NCI-H128 (cell line): Measurements from ENCODE around the gene CDIPT.

Experiments used
- DNase-seq: peaks from one replicate; lab custom pipeline; 2025; ENCODE audit not compliant: unreplicated experiment; lab: John Stamatoyannopoulos, UW

Gene CDIPT

GRCh38 chr16:29860218-29860617 lies 2.8 kb downstream of the CDIPT start:
- no peak for DNase-seq

GRCh38 chr16:29858974-29859373 lies 4.1 kb downstream of the CDIPT start:
- no peak for DNase-seq

- no peak for DNase-seq
Observed at GRCh38 chr16:29858149-29858849, 4.7 kb downstream of the CDIPT start.

- no peak for DNase-seq
Observed at GRCh38 chr16:29857133-29857760, 5.8 kb downstream of the CDIPT start.

GRCh38 chr16:29854520-29855100 lies 8.4 kb downstream of the CDIPT start:
- DNase-seq = no peak

GRCh38 chr16:29852654-29853053 lies 10.4 kb downstream of the CDIPT start:
- no peak for DNase-seq

GRCh38 chr16:29850998-29851397 lies 12.0 kb downstream of the CDIPT start:
- no peak for DNase-seq

GRCh38 chr16:29849505-29849904 lies 13.5 kb downstream of the CDIPT start:
- no peak for DNase-seq

- DNase-seq = no peak
Observed at GRCh38 chr16:29848420-29849297, 14.4 kb downstream of the CDIPT start.

- DNase-seq = no peak
Observed at GRCh38 chr16:29845656-29846055, 17.4 kb downstream of the CDIPT start.

GRCh38 chr16:29844575-29845331 lies 18.3 kb downstream of the CDIPT start:
- DNase-seq = no peak

GRCh38 chr16:29843931-29844330 lies 19.1 kb downstream of the CDIPT start:
- DNase-seq = no peak

GRCh38 chr16:29842732-29843346 lies 20.2 kb downstream of the CDIPT start:
- DNase-seq = no peak

GRCh38 chr16:29841631-29842030 lies 21.4 kb downstream of the CDIPT start:
- DNase-seq = no peak

GRCh38 chr16:29840240-29840639 lies 22.8 kb downstream of the CDIPT start:
- no peak for DNase-seq

GRCh38 chr16:29839822-29840221 lies 23.2 kb downstream of the CDIPT start:
- no peak for DNase-seq

- no peak for DNase-seq
Observed at GRCh38 chr16:29837841-29838240, 25.2 kb downstream of the CDIPT start.

GRCh38 chr16:29836623-29837022 lies 26.4 kb downstream of the CDIPT start:
- DNase-seq = no peak

GRCh38 chr16:29835926-29836325 lies 27.1 kb downstream of the CDIPT start:
- DNase-seq = no peak

- no peak for DNase-seq
Observed at GRCh38 chr16:29834079-29834478, 28.9 kb downstream of the CDIPT start.
